Prostate gland (tissue), 2 donors: ENCODE data around the gene PRDX4. TPM values are rescaled to one million over a fixed set of nuclear protein-coding genes. Genes with fewer than 3 reads are reported as not detected.
"Not testable (repeated sequence)": the region's sequence is repeated elsewhere in the genome, so short reads cannot be mapped to it uniquely, and the experiment has no call there.

Source experiments
- DNase-seq: peaks from one replicate; pipeline ENCODE4 v3.0.0-alpha.2; 2019; ENCODE audit warnings: low spot score
- H3K27ac ChIP-seq, 2 donors: fragments of 200-600 bp; sonication (generic); 2 replicates each; pipeline ENCODE4 v1.5.1; 2017 to 2019
- H3K27me3 ChIP-seq: fragments of 200-600 bp; sonication (generic); replicated peaks from 2 replicates; pipeline ENCODE4 v1.5.1; 2019; ENCODE audit not compliant: insufficient read depth
- H3K36me3 ChIP-seq, 2 donors: fragments of 200-600 bp; sonication (generic); 1 replicate in 1 of 2; 2 replicates in 1 of 2; pipeline versions ENCODE4 v1.5.1 to v1.8.1; 2017 to 2019
- H3K4me1 ChIP-seq: fragments of 200-600 bp; sonication (generic); replicated peaks from 2 replicates; pipeline ENCODE4 v1.5.1; 2019
- H3K4me3 ChIP-seq, 2 donors: fragments of 200-600 bp; sonication (generic); 2 replicates each; pipeline ENCODE4 v1.5.1; 2017 to 2019
- H3K9me3 ChIP-seq: fragments of 200-600 bp; sonication (generic); 2 replicates; pipeline ENCODE4 v1.5.1; 2017
- CTCF ChIP-seq, 4 experiments: fragments of 200-600 bp in 2 of 4; fragments of 450-650 bp in 2 of 4; sonication (generic) in 2 of 4; IDR thresholded peaks; 1 replicate in 3 of 4; 2 replicates in 1 of 4; pipeline ENCODE4 v1.5.1; 2016 to 2019; ENCODE audit warnings: antibody characterized with exemption in 4 of 4, mild to moderate bottlenecking in 2 of 4, moderate library complexity in 2 of 4
- POLR2A ChIP-seq: fragments of 450-650 bp; IDR thresholded peaks from one replicate; pipeline ENCODE4 v1.6.1; 2016; ENCODE audit warnings: antibody characterized with exemption, mild to moderate bottlenecking
- POLR2AphosphoS5 ChIP-seq: sonication (generic); formaldehyde crosslinking; IDR thresholded peaks from one replicate; pipeline ENCODE4 v1.6.1; 2017; ENCODE audit warnings: antibody characterized with exemption
- WGBS: methylation state at CpG from one replicate; pipeline ENCODE4 v1.1.5; 2018; 5-methylcytosine and 5-hydroxymethylcytosine counted together
- intact Hi-C: fragments of 100-400 bp; cut with DNase I; formaldehyde crosslinking; loops from one replicate; pipeline ENCODE4 v1.14.2; 2022
- total RNA-seq, 2 donors: library from RNA; depleted of rRNA; stranded (reverse); fragments of >200 nt; gene quantifications; one replicate each; pipeline ENCODE4 v1.1.0, GENCODE V29; 2016

PRDX4 gene
- total RNA-seq, 2 donors from 2014 or later: 193 to 200 TPM

GRCh38 chrX:23666282-23666681 is 1.0 kb upstream of the PRDX4 start:
- H3K4me1 ChIP-seq: no peaks in the 10 kb centered on the region
- H3K9me3 ChIP-seq: no peaks in the 10 kb centered on the region
- H3K27me3 ChIP-seq: no peaks in the 10 kb centered on the region
- TF ChIP-seq POLR2A: no peak
- no peak for TF ChIP-seq POLR2AphosphoS5
- no peak for TF ChIP-seq CTCF (IDR thresholded peaks at IDR 0.05)
- WGBS: 96% methylated on average over 16 of the region's 16 CpGs
- H3K4me3 ChIP-seq: no peak overlapping the region
- H3K27ac ChIP-seq: no peak overlapping the region
- H3K36me3 ChIP-seq: no peaks in the 10 kb centered on the region
- intact Hi-C loops: no loop called here
- DNase-seq: no peak

- DNase-seq: no peak
- Histone ChIP-seq H3K27ac (no peak overlapping the region), H3K36me3 (no peaks in the 10 kb centered on the region), H3K9me3 (no peaks in the 10 kb centered on the region), H3K27me3 (no peaks in the 10 kb centered on the region), H3K4me1 (no peaks in the 10 kb centered on the region), H3K4me3 (peak overlapping the region; percentile 48 to 49)
- intact Hi-C loops: no loop called here
- TF ChIP-seq POLR2AphosphoS5 (no peak), POLR2A (no peak), CTCF (IDR thresholded peaks at IDR 0.05) (no peak)
- 0% methylated on average over 3 of the region's 3 CpGs for WGBS
Measured at GRCh38 chrX:23668335-23668734, 1.0 kb downstream of the PRDX4 start.

- TF ChIP-seq CTCF (IDR thresholded peaks at IDR 0.05): no peak
- no peak for TF ChIP-seq POLR2AphosphoS5
- TF ChIP-seq POLR2A: no peak
Measured at GRCh38 chrX:23670528-23670927, 3.2 kb downstream of the PRDX4 start.

GRCh38 chrX:23673108-23673507 is 5.8 kb downstream of the PRDX4 start:
- intact Hi-C loops: no loop called here
- Histone ChIP-seq H3K36me3 (no peaks in the 10 kb centered on the region), H3K9me3 (no peaks in the 10 kb centered on the region), H3K4me3 (no peak overlapping the region), H3K27me3 (no peaks in the 10 kb centered on the region), H3K27ac (no peak overlapping the region), H3K4me1 (no peaks in the 10 kb centered on the region)
- no peak for DNase-seq
- TF ChIP-seq POLR2A: no peak
- TF ChIP-seq CTCF (IDR thresholded peaks at IDR 0.05): no peak
- no peak for TF ChIP-seq POLR2AphosphoS5
- 80% methylated on average over 3 of the region's 3 CpGs for WGBS

More at GRCh38 chrX:23670528-23670927, 3.2 kb downstream of the PRDX4 start:
- H3K4me3 ChIP-seq: no peak overlapping the region
- no peaks in the 10 kb centered on the region for H3K4me1 ChIP-seq
- WGBS: 67% methylated on average over 1 of the region's 1 CpG
- H3K9me3 ChIP-seq: no peaks in the 10 kb centered on the region
- H3K27ac ChIP-seq: no peak overlapping the region
- intact Hi-C loops: no loop called here
- H3K27me3 ChIP-seq: no peaks in the 10 kb centered on the region
- no peaks in the 10 kb centered on the region for H3K36me3 ChIP-seq
- DNase-seq: no peak

GRCh38 chrX:23676486-23676885 is 9.2 kb downstream of the PRDX4 start:
- 92% methylated on average over 3 of the region's 3 CpGs for WGBS
- intact Hi-C loops, H3K4me1 ChIP-seq, DNase-seq, H3K4me3 ChIP-seq, H3K27me3 ChIP-seq, H3K27ac ChIP-seq, H3K36me3 ChIP-seq, H3K9me3 ChIP-seq: not testable (repeated sequence)
